GM23338 (cell line): ENCODE results near the gene LITAF. TPM values are rescaled to one million over a fixed set of nuclear protein-coding genes. Genes with fewer than 3 reads are reported as not detected.

Experiments used
- ATAC-seq: fragments of 200-7000 bp; cut with Tn5 transposase; 3 replicates; pipeline ENCODE4 v1.9.1; 2020
- DNase-seq: peaks from one replicate; pipeline ENCODE4 v3.0.0-alpha.2; 2015; ENCODE audit warnings: low spot score
- H2AFZ ChIP-seq: fragments of 200-600 bp; sonication (generic); 2 replicates; pipeline ENCODE4 v1.8.0; 2016; ENCODE audit warnings: antibody characterized with exemption, mild to moderate bottlenecking, moderate library complexity
- H3F3A ChIP-seq: fragments of 200-600 bp; sonication (generic); replicated peaks from 2 replicates; pipeline ENCODE4 v1.8.0; 2017; ENCODE audit warnings: antibody characterized with exemption, mixed run types, low read depth
- H3K27ac ChIP-seq: fragments of 200-600 bp; sonication (generic); 2 replicates; pipeline ENCODE4 v1.6.1; 2016; ENCODE audit warnings: low read depth
- H3K27me3 ChIP-seq: fragments of 200-600 bp; sonication (generic); 2 replicates; pipeline ENCODE4 v1.8.0; 2016; ENCODE audit warnings: mild to moderate bottlenecking, mixed run types, moderate library complexity; ENCODE audit not compliant: insufficient read depth
- H3K36me3 ChIP-seq: fragments of 200-600 bp; sonication (generic); 2 replicates; pipeline ENCODE4 v1.8.0; 2016; ENCODE audit warnings: mild to moderate bottlenecking; ENCODE audit not compliant: insufficient read depth
- H3K4me1 ChIP-seq: fragments of 200-600 bp; sonication (generic); 2 replicates; pipeline ENCODE4 v1.8.0; 2016; ENCODE audit warnings: mild to moderate bottlenecking, moderate library complexity; ENCODE audit not compliant: insufficient read depth
- H3K4me2 ChIP-seq: fragments of 200-600 bp; sonication (generic); 2 replicates; pipeline ENCODE4 v1.7.1; 2017; ENCODE audit warnings: mixed run types
- H3K4me3 ChIP-seq: fragments of 200-600 bp; sonication (generic); 2 replicates; pipeline ENCODE4 v1.6.1; 2016; ENCODE audit warnings: mixed run types
- H3K79me2 ChIP-seq: fragments of 200-600 bp; sonication (generic); replicated peaks from 2 replicates; pipeline ENCODE4 v1.8.0; 2017; ENCODE audit warnings: mild to moderate bottlenecking; ENCODE audit not compliant: insufficient read depth
- H3K9me2 ChIP-seq: fragments of 200-600 bp; sonication (generic); 2 replicates; pipeline ENCODE4 v1.8.0; 2017; ENCODE audit not compliant: insufficient read depth
- H4K20me1 ChIP-seq: fragments of 200-600 bp; sonication (generic); replicated peaks from 2 replicates; pipeline ENCODE4 v1.8.0; 2017; ENCODE audit warnings: mild to moderate bottlenecking; ENCODE audit not compliant: insufficient read depth
- H3K27ac Mint-ChIP-seq: 2 replicates; pipeline ENCODE4 v1.8.0; 2020; ENCODE audit warnings: inconsistent platforms, mild to moderate bottlenecking, moderate library complexity, mixed read lengths
- H3K27me3 Mint-ChIP-seq: 3 replicates; pipeline ENCODE4 v1.8.0; 2022; ENCODE audit warnings: low read depth, mild to moderate bottlenecking, moderate library complexity, mixed read lengths, inconsistent platforms; ENCODE audit not compliant: insufficient read depth, poor library complexity
- H3K36me3 Mint-ChIP-seq: 3 replicates; pipeline ENCODE4 v1.8.0; 2021; ENCODE audit warnings: low read depth, mild to moderate bottlenecking, inconsistent platforms, moderate library complexity, mixed read lengths
- H3K4me1 Mint-ChIP-seq: 3 replicates; pipeline ENCODE4 v1.8.0; 2020; ENCODE audit warnings: mild to moderate bottlenecking, inconsistent platforms, mixed read lengths
- H3K4me3 Mint-ChIP-seq: 3 replicates; pipeline ENCODE4 v1.8.0; 2021; ENCODE audit warnings: moderate library complexity, mild to moderate bottlenecking, inconsistent platforms, mixed read lengths
- H3K9me3 Mint-ChIP-seq: 3 replicates; pipeline ENCODE4 v1.8.0; 2020; ENCODE audit warnings: moderate library complexity, mild to moderate bottlenecking, inconsistent platforms, mixed read lengths
- CREB1 ChIP-seq: fragments of 250-450 bp; sonication (Bioruptor Pico); IDR thresholded peaks from 2 replicates; pipeline ENCODE4 v1.5.0; 2020; ENCODE audit warnings: low read depth, mild to moderate bottlenecking, moderate library complexity
- ETS1 ChIP-seq: IDR thresholded peaks from 2 replicates; pipeline ENCODE4 v1.6.1; 2016; ENCODE audit warnings: antibody characterized with exemption
- EZH2 ChIP-seq: fragments of 200-600 bp; sonication (generic); IDR thresholded peaks from one replicate; pipeline ENCODE4 v1.8.0; 2017; ENCODE audit warnings: antibody characterized with exemption, mild to moderate bottlenecking, low read depth; ENCODE audit not compliant: unreplicated experiment
- EZH2phosphoT487 ChIP-seq: fragments of 200-600 bp; sonication (generic); IDR thresholded peaks from one replicate; pipeline ENCODE4 v1.8.1; 2018; ENCODE audit warnings: antibody characterized with exemption; ENCODE audit not compliant: unreplicated experiment
- JUNB ChIP-seq: IDR thresholded peaks from one replicate; pipeline ENCODE4 v1.6.1; 2016; ENCODE audit warnings: antibody characterized with exemption; ENCODE audit not compliant: unreplicated experiment
- NANOG ChIP-seq: IDR thresholded peaks from 2 replicates; pipeline ENCODE4 v1.6.1; 2016; ENCODE audit warnings: antibody characterized with exemption, borderline replicate concordance
- POLR2AphosphoS5 ChIP-seq: IDR thresholded peaks from 2 replicates; pipeline ENCODE4 v1.6.1; 2016; ENCODE audit warnings: antibody characterized with exemption, low read depth
- REST ChIP-seq: IDR thresholded peaks from one replicate; pipeline ENCODE4 v1.6.1; 2018; ENCODE audit warnings: antibody characterized with exemption; ENCODE audit not compliant: unreplicated experiment
- STAT1 ChIP-seq: IDR thresholded peaks from one replicate; pipeline ENCODE4 v1.6.1; 2016; ENCODE audit warnings: antibody characterized with exemption; ENCODE audit not compliant: unreplicated experiment
- ZNF114 ChIP-seq: fragments of 250-450 bp; sonication (Bioruptor Pico); IDR thresholded peaks from 2 replicates; pipeline ENCODE4 v1.5.0; 2020; ENCODE audit warnings: mild to moderate bottlenecking, moderate library complexity
- ZNF331 ChIP-seq: fragments of 250-450 bp; sonication (Bioruptor Pico); IDR thresholded peaks from 2 replicates; pipeline ENCODE4 v1.5.0; 2020; ENCODE audit warnings: low read depth, mild to moderate bottlenecking, moderate library complexity
- ZNF462 ChIP-seq: fragments of 250-450 bp; sonication (Bioruptor Pico); IDR thresholded peaks from 2 replicates; pipeline ENCODE4 v1.5.0; 2020; ENCODE audit warnings: mild to moderate bottlenecking, moderate library complexity
- polyA plus RNA-seq: library from polyadenylated mRNA; unstranded; fragments of >200 nt; fragmentation: Nextera tagmentation; extraction: Ambion mirVana; gene quantifications from 2 replicates; pipeline ENCODE4 v1.2.1, GENCODE V29; 2016
- total RNA-seq: library from RNA; depleted of rRNA; stranded (reverse); fragments of >200 nt; shearing (Covaris generic); gene quantifications from 2 replicates; pipeline ENCODE4 v1.2.3, GENCODE V29; 2014
- TF ChIP-seq, protein P1 (sequence below), 2 experiments: fragments of 200-600 bp in 1 of 2; sonication (generic) in 1 of 2; conservative IDR thresholded peaks; 2 replicates each; pipeline versions ENCODE4 v1.5.1 to v1.6.1; 2016 to 2017; ENCODE audit warnings: antibody characterized with exemption in 2 of 2, low read depth in 2 of 2, mild to moderate bottlenecking in 2 of 2, moderate library complexity in 1 of 2

The LITAF gene
- total and polyA plus RNA-seq, 2 experiments from 2014 or later = 131 to 158 TPM

DNA sequence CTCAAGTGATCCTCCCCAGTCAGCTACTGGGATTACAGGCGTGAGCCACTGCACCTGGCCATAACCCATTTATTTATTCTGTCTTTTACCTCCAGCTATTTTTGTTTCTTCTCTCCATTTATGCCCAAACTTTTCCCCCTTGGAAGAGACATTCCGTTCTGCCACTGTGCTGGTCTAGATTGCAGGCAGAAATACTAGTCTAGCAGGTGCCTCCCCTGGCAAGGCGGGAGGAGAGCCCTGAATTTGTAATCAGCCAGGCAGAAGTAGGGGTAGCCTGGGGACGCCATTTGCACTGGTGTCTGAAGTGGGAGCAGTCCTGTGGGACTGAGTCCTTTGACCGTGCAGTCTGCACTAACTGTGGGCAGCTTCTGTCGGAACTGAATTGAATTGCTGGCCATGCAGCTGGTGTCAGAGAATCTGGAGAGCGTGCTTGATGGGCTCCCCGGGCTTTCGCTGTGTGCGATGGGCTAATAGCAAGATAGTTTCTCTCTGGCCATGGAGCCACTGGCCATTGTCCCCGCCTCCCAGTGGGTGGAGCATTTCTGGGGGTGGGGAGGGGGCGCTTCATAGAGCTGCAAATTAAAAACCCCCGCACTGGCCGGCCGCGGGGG lies 31.5 kb upstream of the LITAF start:
- H3K27ac Mint-ChIP-seq = peak overlapping the region; percentile 85; the same call in 1 of the 2 replicates
- ATAC-seq (no peak), DNase-seq (no peak)
- Histone ChIP-seq H4K20me1 (no peaks in the 10 kb centered on the region), H3K36me3 (no peaks in the 10 kb centered on the region), H3K27me3 (no peaks in the 10 kb centered on the region), H2AFZ (peak overlapping the region; percentile 72), H3K9me2 (no peaks in the 10 kb centered on the region), H3K27ac (no peak overlapping the region), H3K4me2 (0 out of 2 replicates have a peak overlapping the region, but pooled peaks have one; percentile 38), H3F3A (0 out of 2 replicates have a peak, but pooled peaks cover 7% of the 10 kb centered on the region), H3K4me3 (no peak overlapping the region), H3K4me1 (peaks cover 18% of the 10 kb centered on the region), H3K79me2 (no peaks in the 10 kb centered on the region)
- H3K4me1 Mint-ChIP-seq = peaks cover 21% of the 10 kb centered on the region
- TF ChIP-seq JUNB (no peak), ZNF462 (CRISPR knock-in tag) (no peak), ZNF331 (CRISPR knock-in tag) (no peak), CREB1 (no peak), NANOG (no peak), EZH2phosphoT487 (no peak), EZH2 (no peak), REST (no peak), POLR2AphosphoS5 (no peak), ZNF114 (no peak), STAT1 (no peak), ETS1 (no peak)
- TF ChIP-seq, protein P1, sequence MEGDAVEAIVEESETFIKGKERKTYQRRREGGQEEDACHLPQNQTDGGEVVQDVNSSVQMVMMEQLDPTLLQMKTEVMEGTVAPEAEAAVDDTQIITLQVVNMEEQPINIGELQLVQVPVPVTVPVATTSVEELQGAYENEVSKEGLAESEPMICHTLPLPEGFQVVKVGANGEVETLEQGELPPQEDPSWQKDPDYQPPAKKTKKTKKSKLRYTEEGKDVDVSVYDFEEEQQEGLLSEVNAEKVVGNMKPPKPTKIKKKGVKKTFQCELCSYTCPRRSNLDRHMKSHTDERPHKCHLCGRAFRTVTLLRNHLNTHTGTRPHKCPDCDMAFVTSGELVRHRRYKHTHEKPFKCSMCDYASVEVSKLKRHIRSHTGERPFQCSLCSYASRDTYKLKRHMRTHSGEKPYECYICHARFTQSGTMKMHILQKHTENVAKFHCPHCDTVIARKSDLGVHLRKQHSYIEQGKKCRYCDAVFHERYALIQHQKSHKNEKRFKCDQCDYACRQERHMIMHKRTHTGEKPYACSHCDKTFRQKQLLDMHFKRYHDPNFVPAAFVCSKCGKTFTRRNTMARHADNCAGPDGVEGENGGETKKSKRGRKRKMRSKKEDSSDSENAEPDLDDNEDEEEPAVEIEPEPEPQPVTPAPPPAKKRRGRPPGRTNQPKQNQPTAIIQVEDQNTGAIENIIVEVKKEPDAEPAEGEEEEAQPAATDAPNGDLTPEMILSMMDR (conservative IDR thresholded peaks at IDR 0.05; ENCODE audit: low read depth in 2 of 2) = no peak
- peaks cover 4% of the 10 kb centered on the region; the same call in 1 of the 3 replicates for H3K9me3 Mint-ChIP-seq
- no peaks in the 10 kb centered on the region; the same call in 2 of the 3 replicates for H3K36me3 Mint-ChIP-seq
- no peak overlapping the region for H3K4me3 Mint-ChIP-seq
- H3K27me3 Mint-ChIP-seq = peaks cover 10% of the 10 kb centered on the region
